T47D (cell line): ENCODE measurements around the gene DNAJC5G.
"Not testable (repeated sequence)": the region's sequence is repeated elsewhere in the genome, so short reads cannot be mapped to it uniquely, and the experiment has no call there.

Source experiments
- DNase-seq, 2 experiments: peaks; one replicate each; pipeline versions ENCODE4 v3.0.0 to v3.0.0-alpha.2; 2011 to 2012; ENCODE audit warnings: low read depth in 1 of 2, low spot score in 1 of 2
- JUND ChIP-seq: IDR thresholded peaks from 2 replicates; pipeline ENCODE4 v1.6.1; 2012; ENCODE audit warnings: low read depth
- in situ Hi-C: cut with HindIII; loops from 2 replicates; pipeline ENCODE4 v1.10.0; 2016; ENCODE audit warnings: low sequenced_read_pairs, low pct_unique_long_range_greater_than_20kb

The DNAJC5G gene

DNA sequence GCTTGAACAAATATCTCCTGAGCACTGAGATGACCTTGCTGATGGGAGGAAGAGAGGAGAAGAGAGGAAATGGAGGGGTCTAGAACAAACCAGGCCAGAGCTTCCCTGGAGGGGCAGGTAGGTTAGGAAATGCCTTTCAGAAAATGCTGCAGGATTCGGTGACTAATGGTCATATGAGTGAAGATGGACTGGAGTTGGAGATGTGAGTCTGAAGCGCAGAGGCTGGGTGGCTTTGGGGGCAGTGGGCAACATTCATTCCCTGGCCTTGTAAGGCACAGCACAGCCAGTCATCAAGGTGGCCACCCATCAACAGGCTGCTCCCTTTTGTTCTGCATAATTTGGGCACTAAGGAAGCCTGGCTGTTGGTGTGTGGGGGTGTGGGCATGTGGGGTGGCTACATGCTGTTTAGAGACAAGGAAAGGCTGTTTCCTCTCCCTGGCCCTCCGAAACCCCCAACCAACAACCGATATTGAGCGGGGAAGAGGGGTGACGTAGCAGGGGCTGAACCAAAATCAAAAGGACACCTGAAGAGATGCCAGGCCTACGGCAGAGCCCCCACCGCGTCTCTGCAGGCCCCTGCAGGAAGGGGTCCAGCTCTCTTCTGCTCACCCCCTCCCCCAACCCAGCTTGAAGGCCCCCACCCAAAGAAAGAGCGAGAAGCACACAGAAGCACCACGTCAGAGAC is 13.8 kb upstream of the DNAJC5G start:
- in situ Hi-C loops: no loop called here
- no peak for DNase-seq
- TF ChIP-seq JUND: no peak

DNA sequence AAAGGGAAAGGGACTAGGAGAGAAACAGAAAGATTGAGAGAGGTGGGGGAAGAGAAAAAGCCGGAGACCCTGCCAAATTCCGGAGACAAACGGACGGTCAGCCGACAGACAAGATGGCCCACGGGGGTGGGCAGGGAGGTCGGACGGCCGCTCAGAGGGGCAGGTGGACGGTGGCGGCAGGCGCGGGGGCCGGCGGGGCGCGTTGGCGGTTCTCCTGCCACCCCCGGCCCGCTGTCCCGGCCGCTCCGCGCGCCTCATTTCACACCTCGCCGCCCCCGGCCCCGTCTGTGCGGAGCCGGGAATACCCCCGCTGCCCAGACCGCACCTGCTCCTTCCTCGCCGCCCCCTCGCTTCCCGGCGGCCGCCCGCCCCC is 13.3 kb upstream of the DNAJC5G start:
- no peak for TF ChIP-seq JUND
- DNase-seq: no peak
- in situ Hi-C loops: no loop called here

DNA sequence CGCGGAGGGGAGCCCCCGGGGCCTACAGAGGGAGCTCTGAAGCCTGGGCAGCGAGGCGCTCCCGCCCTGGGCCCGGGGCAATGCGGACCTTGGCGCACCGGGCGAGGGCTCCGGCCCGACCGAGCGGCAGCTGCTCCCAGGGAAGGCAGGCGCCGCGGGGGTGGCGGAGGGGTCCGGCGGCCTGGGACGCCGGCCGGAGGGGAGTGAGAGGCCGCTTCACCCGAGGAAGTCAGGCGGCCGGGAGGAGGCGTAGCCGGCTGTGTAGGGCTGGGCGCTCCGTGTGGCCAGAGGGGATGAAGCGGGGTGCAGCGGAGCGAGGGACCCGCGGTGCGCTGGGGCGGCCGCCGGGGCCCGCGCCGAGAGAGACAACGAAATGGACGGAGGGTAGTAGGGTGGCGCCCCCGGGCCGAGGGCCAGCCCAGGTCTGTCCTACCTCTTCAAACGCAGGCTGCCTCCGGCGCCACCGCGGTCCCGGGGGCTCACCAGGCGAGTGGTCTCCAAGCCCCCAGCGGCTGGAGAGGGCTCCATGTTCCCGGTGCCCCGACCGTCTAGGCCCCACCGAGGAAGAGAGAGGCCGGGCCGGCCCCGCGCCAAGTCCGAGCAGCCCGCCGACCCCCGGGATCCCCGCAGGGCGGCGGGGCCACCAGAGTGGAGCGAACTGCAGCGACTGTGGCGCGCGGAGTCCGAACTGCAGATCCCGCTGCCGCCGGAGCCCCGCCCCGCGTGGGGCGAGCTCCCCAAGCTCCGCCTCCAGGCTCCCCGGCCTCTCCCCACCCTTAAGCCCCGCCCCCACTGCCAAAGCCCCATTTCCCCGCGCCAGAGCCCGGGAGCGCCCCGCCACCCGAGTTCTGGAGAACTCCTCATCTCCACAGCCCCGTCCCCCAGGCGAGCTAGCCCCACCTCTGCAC is 12.6 kb upstream of the DNAJC5G start, which contains the start of gene SLC30A3:
Gene SLC30A3, minus strand, starts transcription at position 669 of the 908 bp plus-strand sequence. Its CDS starts 141 bp downstream, at position 528.
- peak; percentile 57 to 94 for DNase-seq
- no peak for TF ChIP-seq JUND
- in situ Hi-C loops: no loop called here

DNA sequence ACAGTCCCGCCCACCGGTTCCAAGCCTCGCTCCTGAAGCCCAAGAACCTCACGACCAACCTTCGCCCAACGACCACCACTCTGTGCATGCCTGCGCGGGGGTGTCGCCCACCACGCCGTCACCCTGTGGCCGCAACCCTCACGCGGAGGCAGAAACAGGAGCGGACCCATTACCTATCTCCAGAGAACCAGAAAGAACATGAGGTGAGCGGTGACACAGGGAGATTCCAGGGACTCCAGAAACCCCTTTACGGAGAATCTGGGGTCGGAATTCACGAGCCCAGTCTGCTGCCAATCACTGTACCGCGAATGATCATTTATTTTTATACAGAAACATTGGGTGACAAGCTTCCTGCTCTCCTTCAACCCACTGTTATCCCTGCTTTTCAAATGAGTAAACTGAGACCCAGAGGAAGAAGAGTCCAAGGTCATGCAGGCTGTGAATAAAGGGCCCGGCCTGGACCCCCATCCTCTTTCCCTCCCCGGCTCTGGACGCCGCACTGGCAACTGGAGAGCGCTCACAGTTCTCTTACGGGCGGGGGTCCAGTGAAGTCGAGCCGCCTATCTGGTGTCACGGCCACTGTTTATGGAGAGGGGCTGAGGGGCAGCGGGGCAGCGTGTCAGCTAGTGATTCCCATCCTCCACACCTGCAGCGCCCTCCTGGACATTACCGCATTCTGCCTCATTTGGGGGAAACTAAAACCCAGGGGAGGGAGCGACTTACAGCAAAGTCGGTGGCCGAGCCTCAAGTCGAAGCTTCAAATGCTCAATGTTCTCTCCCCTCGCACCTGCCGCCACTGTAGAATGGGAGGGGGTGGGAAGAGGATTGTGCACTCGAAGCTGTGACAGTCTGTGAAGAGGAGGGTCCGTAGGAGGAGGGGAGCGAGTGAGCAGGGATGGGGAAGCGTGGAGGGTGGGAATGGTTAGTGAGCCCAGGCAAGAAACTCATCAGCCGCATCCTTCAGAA is 11.7 kb upstream of the DNAJC5G start:
- in situ Hi-C loops: no loop called here
- TF ChIP-seq JUND: no peak
- no peak for DNase-seq

DNA sequence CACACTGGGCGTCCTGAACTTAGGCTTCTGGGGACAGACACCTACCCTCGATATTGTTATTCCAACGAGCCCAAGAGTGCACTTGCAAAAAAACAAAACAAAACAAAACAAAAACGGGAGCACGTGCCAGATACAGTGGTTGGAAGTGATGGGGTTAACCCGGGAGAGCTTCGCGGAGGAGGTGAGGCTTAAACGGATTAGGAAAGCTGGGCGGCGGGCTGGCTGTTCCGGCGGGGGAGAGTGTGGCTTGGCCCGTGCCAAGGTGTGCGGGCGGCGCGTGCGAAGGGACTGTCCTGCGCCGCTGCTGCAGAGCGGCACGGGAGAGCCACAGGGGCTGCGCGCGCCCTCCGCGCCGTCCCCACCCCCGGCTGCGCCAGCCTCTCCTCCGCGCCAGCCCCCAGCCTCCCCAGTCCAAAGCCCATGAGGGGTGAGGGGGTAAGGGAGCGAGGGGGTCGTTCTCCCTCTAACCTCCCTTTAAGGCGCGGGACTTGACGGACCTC is 10.9 kb upstream of the DNAJC5G start:
- no peak for DNase-seq
- TF ChIP-seq JUND: no peak
- in situ Hi-C loops: no loop called here

DNA sequence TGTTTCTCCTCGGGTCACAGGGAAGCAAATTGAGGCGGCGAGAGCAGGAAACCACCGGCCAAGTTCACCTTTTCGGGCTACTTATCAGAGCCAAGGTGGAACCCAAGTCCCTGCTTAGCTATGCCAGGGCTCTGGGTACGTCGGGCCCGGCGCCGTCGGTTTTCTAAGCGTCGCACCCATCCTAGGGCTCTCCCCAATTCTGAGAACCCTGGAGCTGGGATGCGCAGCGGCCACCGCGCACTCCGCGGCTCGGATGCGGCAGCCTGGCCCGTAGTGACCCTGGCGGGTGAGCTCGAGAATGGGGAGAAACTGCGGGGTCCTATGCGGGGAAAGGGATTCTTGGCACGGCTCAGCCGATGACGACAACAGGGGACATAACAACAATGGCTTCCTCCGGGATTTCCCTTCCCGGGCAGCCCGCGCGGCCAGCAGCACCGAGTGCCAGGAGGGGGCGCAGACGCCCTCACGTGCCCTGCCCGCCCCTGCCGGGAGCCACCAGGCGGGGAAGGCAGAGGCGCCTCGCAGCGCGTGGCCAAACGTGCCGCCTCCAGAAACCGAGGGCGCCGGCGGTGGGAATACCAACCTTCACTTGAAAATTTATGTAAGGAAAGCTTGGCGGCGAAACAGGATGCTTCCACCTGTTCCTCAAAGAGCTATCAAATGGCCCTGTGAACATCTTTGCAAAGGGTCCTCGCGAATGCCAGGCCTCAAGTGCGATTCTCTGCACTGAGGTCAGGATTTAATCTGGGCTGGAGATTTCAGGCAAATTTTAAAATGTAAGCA is 10.3 kb upstream of the DNAJC5G start:
- no peak for TF ChIP-seq JUND
- in situ Hi-C loops: no loop called here
- peak; percentile 49 to 68 for DNase-seq

DNA sequence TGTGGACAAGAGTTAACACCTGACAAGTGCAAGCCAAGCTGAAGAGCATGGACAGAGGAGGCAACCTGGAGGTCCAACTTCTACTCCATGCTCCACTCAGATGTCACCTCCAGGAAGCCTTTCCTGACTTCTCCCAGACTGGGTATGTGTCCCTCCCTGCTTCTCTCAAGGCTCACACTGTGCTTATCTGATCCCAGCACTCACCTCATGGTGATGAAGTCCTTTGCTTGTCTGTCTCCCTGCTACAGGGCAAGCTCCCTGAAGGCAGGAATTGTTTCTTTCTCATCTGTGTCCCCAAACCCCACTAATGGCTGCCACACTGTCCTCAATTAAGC is 9.7 kb upstream of the DNAJC5G start:
- no peak for DNase-seq
- in situ Hi-C loops: no loop called here
- no peak for TF ChIP-seq JUND

DNA sequence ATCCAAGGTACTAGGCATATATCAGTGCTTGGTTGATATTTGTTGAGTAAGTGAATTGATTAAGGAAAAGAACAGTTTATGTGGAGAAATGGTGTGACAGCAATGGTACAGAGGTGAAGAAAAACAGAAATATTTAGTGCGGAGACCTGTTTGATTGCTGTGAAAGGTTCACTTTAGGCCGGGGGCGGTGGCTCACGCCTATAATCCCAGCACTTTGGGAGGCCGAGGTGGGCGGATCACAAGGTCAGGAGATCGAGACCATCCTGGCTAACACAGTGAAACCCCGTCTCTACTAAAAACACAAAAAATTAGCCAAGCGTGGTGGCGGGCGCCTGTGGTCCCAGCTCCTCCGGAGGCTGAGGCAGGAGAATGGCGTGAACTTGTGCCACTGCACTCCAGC is 6.9 kb upstream of the DNAJC5G start:
- DNase-seq, in situ Hi-C loops: not testable (repeated sequence)

DNA sequence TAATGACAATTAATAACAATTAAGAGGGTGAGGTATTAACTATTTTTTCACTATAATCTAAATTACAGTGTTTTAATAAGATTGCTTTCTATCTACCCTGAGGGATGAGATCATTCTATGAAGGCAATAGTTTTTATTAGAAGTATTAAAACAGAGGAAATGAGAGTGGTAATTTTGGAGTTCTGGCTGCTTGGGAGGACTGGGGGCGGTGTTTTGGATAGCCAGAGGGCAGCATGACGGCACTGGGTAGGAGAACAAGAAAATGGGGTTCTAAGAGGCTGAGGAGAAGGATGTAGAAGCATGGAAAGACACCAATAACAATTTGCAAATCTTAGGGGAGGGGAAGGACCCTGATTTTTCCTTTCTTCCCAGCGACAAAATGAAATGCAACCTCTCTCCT is 5.1 kb upstream of the DNAJC5G start:
- no peak for TF ChIP-seq JUND
- in situ Hi-C loops: no loop called here
- no peak for DNase-seq

DNA sequence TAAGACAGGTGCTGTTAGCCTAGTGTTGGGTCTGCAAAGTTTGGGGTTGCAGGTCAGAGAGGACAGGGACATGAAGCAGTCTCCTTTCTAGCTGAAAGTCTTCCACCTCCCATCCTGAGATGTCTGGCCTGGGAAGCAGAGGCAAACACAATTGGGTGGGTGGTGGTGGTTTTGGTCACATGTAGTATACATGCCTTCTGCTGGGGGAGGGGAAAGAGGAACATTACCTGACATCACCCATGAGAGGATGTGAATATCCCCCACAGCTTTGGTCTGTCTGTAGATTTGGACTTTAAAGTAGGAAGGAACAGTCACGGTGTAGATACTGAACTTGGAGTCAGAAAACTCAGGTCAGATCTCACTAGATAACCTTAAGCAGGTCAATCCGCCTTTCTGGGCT is 4.6 kb upstream of the DNAJC5G start:
- in situ Hi-C loops: no loop called here
- TF ChIP-seq JUND: no peak
- DNase-seq: no peak

DNA sequence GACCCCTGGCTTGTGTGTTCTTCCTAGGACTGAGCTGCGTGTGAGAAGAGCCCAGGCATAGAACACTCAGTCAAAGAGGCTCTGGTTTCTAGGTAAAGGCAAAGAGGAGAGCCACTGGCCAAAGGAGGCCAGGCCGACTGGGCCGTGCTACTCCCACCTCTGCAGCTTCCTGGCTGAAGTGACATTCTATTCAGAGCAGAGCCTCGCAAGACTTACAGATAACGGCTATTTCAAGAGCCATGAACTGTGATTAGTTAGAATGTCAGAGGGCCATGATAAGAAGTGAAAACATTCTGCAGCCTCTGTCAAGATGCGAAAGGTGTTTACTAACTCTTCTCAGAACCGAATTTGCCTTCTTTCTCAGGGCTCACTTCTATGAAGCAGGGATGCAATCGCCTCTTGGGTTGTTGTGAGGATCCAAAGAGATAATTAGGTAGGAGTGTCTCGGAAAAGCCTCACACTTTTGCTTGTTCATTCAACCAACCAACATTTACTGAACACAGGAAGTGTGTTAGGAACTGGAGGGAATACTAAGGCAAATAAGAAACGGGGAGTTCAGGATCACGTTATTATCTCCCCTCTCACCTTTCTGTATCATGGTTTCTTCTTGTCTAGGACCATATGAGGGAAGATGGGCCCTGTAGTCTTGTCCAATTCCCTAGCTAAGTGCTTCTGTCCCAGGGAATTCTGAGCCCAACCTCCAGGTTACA is 3.4 kb upstream of the DNAJC5G start:
- DNase-seq: no peak
- TF ChIP-seq JUND: no peak
- in situ Hi-C loops: no loop called here

DNA sequence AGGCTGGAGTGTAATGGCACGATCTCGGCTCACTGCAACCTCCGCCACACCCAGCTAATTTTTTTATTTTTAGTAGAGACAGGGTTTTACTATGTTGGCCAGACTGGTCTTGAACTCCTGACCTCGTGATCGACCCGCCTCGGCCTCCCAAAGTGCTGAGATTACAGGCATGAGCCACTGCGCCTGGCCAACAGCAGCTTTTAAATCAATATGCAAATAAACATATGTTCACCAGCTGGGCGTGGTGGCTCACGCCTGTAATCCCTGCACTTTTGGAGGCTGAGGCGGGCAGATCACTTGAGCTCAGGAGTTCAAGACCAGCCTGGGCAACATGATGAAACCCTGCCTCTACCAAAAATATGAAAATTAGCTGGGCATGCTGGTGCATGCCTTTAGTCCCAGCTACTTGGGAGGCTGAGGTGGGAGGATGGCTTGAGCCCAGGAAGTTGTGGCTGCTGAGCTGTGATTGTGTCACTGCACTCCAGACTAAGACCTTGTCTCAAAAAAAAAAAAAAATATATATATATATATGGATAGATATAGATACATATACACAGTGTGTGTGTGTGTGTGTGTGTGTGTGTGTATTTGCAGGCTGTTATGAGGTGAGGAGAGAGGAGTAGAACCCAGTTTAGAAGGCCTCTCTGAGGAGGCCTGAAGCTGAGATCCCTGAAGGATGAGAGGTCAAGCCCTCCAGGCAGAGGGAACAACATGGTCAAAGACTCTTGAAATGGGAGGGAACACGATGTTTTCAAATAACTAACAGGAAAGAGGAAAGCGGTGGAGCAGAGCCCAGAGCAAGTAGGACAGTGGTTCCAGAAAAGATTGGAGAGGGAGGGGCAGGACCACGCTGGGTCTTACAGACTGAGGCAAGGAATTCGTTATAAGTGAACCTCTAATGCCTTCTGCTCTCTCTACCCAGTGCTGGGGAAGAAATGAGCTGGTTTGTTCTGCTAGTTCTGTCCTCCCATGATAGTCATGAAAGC is 2.4 kb upstream of the DNAJC5G start:
- DNase-seq, in situ Hi-C loops: not testable (repeated sequence)
